SK-N-MC (cell line): ENCODE measurements around the gene MSX1.
"Not testable (repeated sequence)": the region's sequence is repeated elsewhere in the genome, so short reads cannot be mapped to it uniquely, and the experiment has no call there.

Experiments used
- DNase-seq: peaks from one replicate; pipeline ENCODE4 v3.0.0-alpha.2; 2011; ENCODE audit warnings: low read depth, low spot score
- H3K27ac ChIP-seq: fragments of 200-600 bp; sonication (generic); 2 replicates; pipeline ENCODE4 v1.5.1; 2016; ENCODE audit warnings: mixed run types
- H3K36me3 ChIP-seq: fragments of 200-600 bp; sonication (generic); 2 replicates; pipeline ENCODE4 v1.6.1; 2017; ENCODE audit warnings: antibody characterized with exemption, low read length, mixed read lengths; ENCODE audit not compliant: insufficient read depth
- H3K4me3 ChIP-seq: fragments of 200-600 bp; sonication (generic); 2 replicates; pipeline ENCODE4 v1.5.1; 2016
- H3K9ac ChIP-seq: fragments of 200-600 bp; sonication (generic); 2 replicates; pipeline ENCODE4 v1.8.0; 2017; ENCODE audit warnings: mixed run types, mixed read lengths; ENCODE audit not compliant: insufficient read length
- H3K9me3 ChIP-seq: fragments of 200-600 bp; sonication (generic); 2 replicates; pipeline ENCODE4 v1.6.1; 2017; ENCODE audit warnings: low read depth, mild to moderate bottlenecking, antibody characterized with exemption, low read length, moderate library complexity, mixed read lengths
- EZH2 ChIP-seq: fragments of 200-600 bp; sonication (generic); IDR thresholded peaks from one replicate; pipeline ENCODE4 v1.6.1; 2017; ENCODE audit warnings: antibody characterized with exemption
- FOXP2 ChIP-seq: optimal IDR thresholded peaks from 2 replicates; pipeline ENCODE3; 2011; ENCODE audit warnings: mild to moderate bottlenecking, moderate library complexity; ENCODE audit not compliant: insufficient read depth; ENCODE audit errors: extremely low read length, control extremely low read depth
- POLR2AphosphoS5 ChIP-seq: IDR thresholded peaks from 2 replicates; pipeline ENCODE4 v1.6.1; 2012; ENCODE audit warnings: mild to moderate bottlenecking, low read depth, low read length, borderline replicate concordance

MSX1 gene

GRCh38 chr4:4821577-4821976 is 37.9 kb upstream of the MSX1 start:
- Histone ChIP-seq H3K4me3 (no peak overlapping the region), H3K9me3 (no peaks in the 10 kb centered on the region), H3K9ac (no peak overlapping the region), H3K36me3 (no peaks in the 10 kb centered on the region), H3K27ac (no peak overlapping the region)
- DNase-seq = no peak
- TF ChIP-seq POLR2AphosphoS5 (no peak), EZH2 (no peak), FOXP2 (no peak)

GRCh38 chr4:4822286-4822685 is 37.2 kb upstream of the MSX1 start:
- not testable (repeated sequence) for H3K27ac ChIP-seq, H3K4me3 ChIP-seq, H3K9me3 ChIP-seq, H3K36me3 ChIP-seq, H3K9ac ChIP-seq, DNase-seq

GRCh38 chr4:4823621-4824162 is 35.8 kb upstream of the MSX1 start:
- Histone ChIP-seq H3K9ac (no peak overlapping the region), H3K36me3 (no peaks in the 10 kb centered on the region), H3K9me3 (no peaks in the 10 kb centered on the region), H3K4me3 (no peak overlapping the region), H3K27ac (no peak overlapping the region)
- no peak for DNase-seq
- TF ChIP-seq EZH2 (no peak), FOXP2 (no peak), POLR2AphosphoS5 (no peak)

GRCh38 chr4:4824232-4824631 is 35.2 kb upstream of the MSX1 start:
- TF ChIP-seq FOXP2 = no peak
- no peak for TF ChIP-seq POLR2AphosphoS5
- TF ChIP-seq EZH2 = no peak
- Histone ChIP-seq H3K4me3 (no peak overlapping the region), H3K27ac (no peak overlapping the region), H3K9me3 (no peaks in the 10 kb centered on the region), H3K36me3 (no peaks in the 10 kb centered on the region), H3K9ac (no peak overlapping the region)
- DNase-seq = no peak

- Histone ChIP-seq H3K9me3 (no peaks in the 10 kb centered on the region), H3K36me3 (no peaks in the 10 kb centered on the region), H3K27ac (no peak overlapping the region), H3K9ac (no peak overlapping the region), H3K4me3 (no peak overlapping the region)
- TF ChIP-seq EZH2 = no peak
- no peak for TF ChIP-seq FOXP2
- no peak for TF ChIP-seq POLR2AphosphoS5
- DNase-seq = no peak
Observed at GRCh38 chr4:4825431-4825830, 34.0 kb upstream of the MSX1 start.

GRCh38 chr4:4829837-4830236 is 29.6 kb upstream of the MSX1 start:
- no peaks in the 10 kb centered on the region for H3K36me3 ChIP-seq
- TF ChIP-seq EZH2 (no peak), POLR2AphosphoS5 (no peak), FOXP2 (no peak)
- DNase-seq = no peak
- no peaks in the 10 kb centered on the region for H3K9me3 ChIP-seq
- no peak overlapping the region for H3K27ac ChIP-seq
- no peak overlapping the region for H3K4me3 ChIP-seq
- H3K9ac ChIP-seq = no peak overlapping the region

- Histone ChIP-seq H3K9ac (no peak overlapping the region), H3K27ac (no peak overlapping the region), H3K4me3 (no peak overlapping the region), H3K36me3 (no peaks in the 10 kb centered on the region), H3K9me3 (no peaks in the 10 kb centered on the region)
- TF ChIP-seq FOXP2 (no peak), POLR2AphosphoS5 (no peak), EZH2 (no peak)
- no peak for DNase-seq
Observed at GRCh38 chr4:4831266-4831665, 28.2 kb upstream of the MSX1 start.

GRCh38 chr4:4831825-4832224 is 27.6 kb upstream of the MSX1 start:
- no peaks in the 10 kb centered on the region for H3K9me3 ChIP-seq
- DNase-seq = no peak
- no peak overlapping the region for H3K4me3 ChIP-seq
- TF ChIP-seq POLR2AphosphoS5 (no peak), FOXP2 (no peak), EZH2 (no peak)
- no peak overlapping the region for H3K9ac ChIP-seq
- no peak overlapping the region for H3K27ac ChIP-seq
- no peaks in the 10 kb centered on the region for H3K36me3 ChIP-seq

- no peak overlapping the region for H3K4me3 ChIP-seq
- no peak overlapping the region for H3K9ac ChIP-seq
- TF ChIP-seq POLR2AphosphoS5 (no peak), FOXP2 (no peak), EZH2 (no peak)
- no peak overlapping the region for H3K27ac ChIP-seq
- DNase-seq = no peak
- no peaks in the 10 kb centered on the region for H3K9me3 ChIP-seq
- no peaks in the 10 kb centered on the region for H3K36me3 ChIP-seq
Observed at GRCh38 chr4:4836044-4836443, 23.4 kb upstream of the MSX1 start.

- Histone ChIP-seq H3K9ac (no peak overlapping the region), H3K36me3 (no peaks in the 10 kb centered on the region), H3K9me3 (no peaks in the 10 kb centered on the region), H3K4me3 (no peak overlapping the region), H3K27ac (no peak overlapping the region)
- DNase-seq = no peak
- TF ChIP-seq EZH2 = no peak
- no peak for TF ChIP-seq POLR2AphosphoS5
- TF ChIP-seq FOXP2 = no peak
Observed at GRCh38 chr4:4837316-4837715, 22.1 kb upstream of the MSX1 start.
